SJCRH30 (cell line): ENCODE results near the gene CD7. TPM values are rescaled to one million over a fixed set of nuclear protein-coding genes. Genes with fewer than 3 reads are reported as not detected.

Experiments
- DNase-seq, 2 experiments: peaks; one replicate each; pipeline ENCODE4 v3.0.0-alpha.2; 2015 to 2020
- H3K27ac ChIP-seq: fragments of 250-450 bp; sonication (Bioruptor Pico); 2 replicates; pipeline ENCODE4 v1.5.1; 2020; ENCODE audit warnings: mild to moderate bottlenecking, moderate library complexity
- H3K27me3 ChIP-seq: fragments of 250-450 bp; sonication (Bioruptor Pico); 2 replicates; pipeline ENCODE4 v1.5.1; 2020; ENCODE audit warnings: mild to moderate bottlenecking, moderate library complexity
- H3K36me3 ChIP-seq: fragments of 250-450 bp; sonication (Bioruptor Pico); 2 replicates; pipeline ENCODE4 v1.5.1; 2020; ENCODE audit warnings: mild to moderate bottlenecking, moderate library complexity
- H3K4me1 ChIP-seq: fragments of 250-450 bp; sonication (Bioruptor Pico); 2 replicates; pipeline ENCODE4 v1.5.1; 2020; ENCODE audit warnings: mild to moderate bottlenecking, moderate library complexity
- H3K4me3 ChIP-seq: fragments of 250-450 bp; sonication (Bioruptor Pico); 2 replicates; pipeline ENCODE4 v1.5.1; 2020; ENCODE audit warnings: mild to moderate bottlenecking, moderate library complexity
- H3K9me3 ChIP-seq: fragments of 250-450 bp; sonication (Bioruptor Pico); replicated peaks from 2 replicates; pipeline ENCODE4 v1.5.1; 2020; ENCODE audit warnings: mild to moderate bottlenecking, moderate library complexity
- total RNA-seq: library from RNA; depleted of rRNA; stranded (reverse); fragments of >200 nt; shearing (Covaris generic); gene quantifications from 2 replicates; pipeline ENCODE4 v1.2.3, GENCODE V29; 2014

CD7 gene
- total RNA-seq, 1 experiment from 2014 or later: 4.8 TPM

DNA sequence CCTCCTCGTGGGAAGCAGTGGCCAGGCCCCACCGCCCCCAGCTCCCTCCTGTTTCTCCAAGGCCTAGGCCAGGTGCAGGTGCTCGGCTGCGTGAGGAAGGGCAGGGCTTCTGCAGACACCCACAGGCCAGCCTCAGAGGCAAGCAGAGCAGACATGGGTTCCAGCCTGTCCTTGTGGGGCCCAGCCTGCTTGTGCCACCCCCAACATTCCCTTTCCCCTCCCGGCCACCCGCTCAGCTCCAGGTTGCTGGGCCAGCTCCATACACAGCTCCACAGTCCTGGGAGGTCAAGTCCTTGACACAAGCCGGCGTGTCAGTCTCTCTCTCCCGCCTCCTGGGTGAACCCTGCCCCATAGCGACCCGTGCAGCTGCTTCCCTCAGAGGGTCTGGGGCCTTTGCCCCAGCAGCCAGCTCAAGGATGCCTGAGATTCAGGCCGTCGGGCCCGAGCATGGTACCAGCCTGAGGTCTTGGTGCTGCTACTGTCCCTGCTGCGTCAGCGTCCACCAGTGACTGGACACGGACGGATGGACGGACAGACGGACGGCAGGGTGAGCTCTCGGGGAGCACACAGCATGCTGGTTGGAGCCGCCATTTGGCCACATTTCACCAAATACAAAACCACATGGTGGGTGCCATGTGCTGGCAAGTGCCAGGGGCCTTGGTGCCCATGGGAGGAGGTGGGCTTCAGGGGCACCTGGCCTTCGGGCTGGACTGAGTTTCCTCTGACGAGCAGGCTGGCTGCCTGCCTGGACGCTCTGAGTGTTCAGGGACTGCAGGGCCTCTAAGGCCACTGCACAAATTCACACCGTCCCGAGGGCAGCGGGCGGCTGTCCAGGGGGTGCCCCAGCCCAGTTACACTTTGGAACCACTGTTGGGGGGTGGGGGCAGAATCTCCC is 8.1 kb upstream of the CD7 start:
- Histone ChIP-seq H3K9me3 (no peaks in the 10 kb centered on the region), H3K36me3 (no peaks in the 10 kb centered on the region), H3K27ac (no peak overlapping the region), H3K4me3 (no peak overlapping the region), H3K4me1 (peaks cover 10% of the 10 kb centered on the region), H3K27me3 (peaks cover 31% of the 10 kb centered on the region)
- DNase-seq: no peak

DNA sequence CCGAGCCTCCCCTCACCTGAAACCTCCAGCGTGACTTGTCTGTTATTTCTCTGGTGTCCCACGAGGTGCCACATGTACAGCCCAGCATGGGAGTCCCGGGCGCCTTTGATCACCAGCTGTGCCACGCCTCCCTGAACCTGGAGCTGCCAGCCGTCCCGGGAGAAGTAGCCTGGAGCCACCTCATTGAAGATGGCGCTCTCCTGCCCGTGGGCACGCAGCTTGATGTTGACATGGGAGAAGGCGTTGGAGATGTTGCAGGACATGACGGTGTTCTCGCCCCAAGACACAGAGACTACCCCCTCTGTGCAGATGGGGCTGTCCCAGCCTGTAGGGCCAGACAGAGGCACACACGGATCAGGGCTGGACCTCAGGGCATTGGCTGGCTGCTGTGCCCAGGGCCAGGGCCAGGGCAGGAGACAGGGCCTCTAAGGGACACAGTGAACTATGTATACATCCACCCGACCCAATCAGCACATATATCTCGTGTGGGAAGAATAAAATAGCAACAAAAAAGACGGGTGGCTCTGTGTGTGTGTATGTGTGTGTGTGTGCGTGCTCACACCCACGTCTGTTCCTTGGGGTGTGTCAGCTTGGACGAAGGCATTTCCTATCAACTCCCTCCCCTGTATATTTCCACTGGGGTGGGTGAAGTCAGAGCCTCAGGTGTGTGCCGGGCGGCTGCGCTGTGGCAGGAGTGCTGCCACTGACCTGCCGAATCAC is 7.3 kb upstream of the CD7 start:
- no peak for DNase-seq
- H3K4me1 ChIP-seq: peaks cover 4% of the 10 kb centered on the region
- no peak overlapping the region for H3K4me3 ChIP-seq
- peaks cover 31% of the 10 kb centered on the region for H3K27me3 ChIP-seq
- H3K27ac ChIP-seq: no peak overlapping the region
- no peaks in the 10 kb centered on the region; the same call in 1 of the 2 replicates for H3K9me3 ChIP-seq
- no peaks in the 10 kb centered on the region for H3K36me3 ChIP-seq

DNA sequence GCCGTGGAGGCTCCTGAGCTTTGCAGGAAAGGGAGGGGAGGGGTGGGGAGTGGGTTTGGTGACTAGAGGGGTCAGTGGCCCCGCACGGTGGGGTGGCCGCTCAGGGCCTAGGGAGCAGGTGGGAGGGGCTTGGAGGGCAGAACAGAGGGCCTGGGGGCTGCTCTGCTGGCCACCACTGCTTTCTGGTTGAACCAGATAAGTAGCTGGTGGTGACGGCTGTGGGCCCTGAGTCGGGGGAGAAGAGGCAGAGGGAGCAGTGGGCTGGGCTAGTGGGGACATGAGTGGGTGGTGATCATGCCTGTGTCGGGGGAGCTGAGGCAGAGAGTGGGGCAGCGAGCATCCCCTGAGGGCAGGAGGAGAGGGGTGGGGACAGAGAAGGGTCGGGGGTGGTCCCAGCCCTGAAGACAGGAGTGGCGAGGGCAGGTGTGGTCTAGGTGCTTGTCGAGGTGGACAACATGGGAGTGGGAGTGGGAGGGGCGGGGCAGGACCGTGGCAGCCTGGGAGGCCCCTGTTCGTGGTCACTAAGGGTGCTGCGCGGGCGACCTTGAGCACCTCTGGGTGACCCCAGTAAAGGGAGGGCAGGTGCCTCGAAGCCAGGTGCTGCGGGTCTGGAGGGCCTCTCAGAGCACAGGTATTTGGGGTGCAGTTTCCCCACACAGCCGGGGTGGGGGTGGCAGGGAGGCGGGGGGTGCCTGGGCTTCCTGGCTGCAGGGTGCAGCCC is 6.3 kb upstream of the CD7 start:
- Histone ChIP-seq H3K27ac (no peak overlapping the region), H3K4me3 (no peak overlapping the region), H3K36me3 (no peaks in the 10 kb centered on the region), H3K4me1 (no peaks in the 10 kb centered on the region; the same call in 1 of the 2 replicates), H3K27me3 (peaks cover 31% of the 10 kb centered on the region), H3K9me3 (no peaks in the 10 kb centered on the region; the same call in 1 of the 2 replicates)
- no peak for DNase-seq

DNA sequence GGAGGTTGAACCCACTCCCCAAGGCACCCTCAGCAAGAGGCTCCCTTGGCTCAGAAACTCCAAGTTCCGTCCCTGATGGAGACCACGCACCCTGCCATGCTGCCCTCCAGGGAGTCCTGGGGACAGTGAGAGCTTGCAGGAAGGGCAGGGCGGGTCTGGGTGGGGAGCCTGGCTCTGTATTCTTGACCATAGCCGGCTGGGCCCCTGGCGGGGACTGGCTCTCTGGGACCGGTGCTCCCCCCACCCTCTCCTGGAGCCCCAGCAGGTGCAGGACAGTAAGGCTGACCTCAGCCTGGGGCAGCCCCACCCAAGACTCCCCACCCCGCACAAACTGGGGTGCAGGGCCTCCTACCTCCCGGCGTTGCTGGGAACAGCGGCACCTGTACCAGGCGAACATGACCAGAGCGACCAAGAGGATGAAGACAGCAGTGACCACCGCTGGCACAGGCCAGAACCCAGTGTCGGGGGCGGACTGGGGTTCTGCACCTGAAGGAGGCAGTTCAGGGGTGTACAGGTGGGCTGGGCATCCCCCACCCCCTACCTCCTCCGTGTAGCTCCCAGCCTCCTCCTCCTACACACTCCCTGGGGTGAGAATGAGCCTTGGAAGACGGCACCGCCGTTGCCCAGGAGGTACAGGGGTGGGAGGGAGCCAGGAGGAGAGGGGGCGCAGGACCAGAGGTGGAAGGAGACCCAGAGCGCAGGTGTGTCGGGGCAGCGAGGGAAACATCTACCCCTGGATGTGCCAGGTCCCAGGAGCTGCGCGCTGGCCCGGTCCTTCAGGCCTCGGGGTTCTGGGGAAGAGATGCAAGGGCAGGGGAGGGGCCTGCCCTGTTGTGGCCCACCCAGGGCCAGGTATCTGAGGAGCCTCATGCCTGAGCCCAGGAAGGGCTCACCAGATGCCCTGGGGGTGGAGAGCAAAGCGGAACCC is 5.4 kb upstream of the CD7 start:
- H3K9me3 ChIP-seq: no peaks in the 10 kb centered on the region; the same call in 1 of the 2 replicates
- H3K4me3 ChIP-seq: no peak overlapping the region
- no peaks in the 10 kb centered on the region; the same call in 1 of the 2 replicates for H3K4me1 ChIP-seq
- no peak for DNase-seq
- no peaks in the 10 kb centered on the region for H3K36me3 ChIP-seq
- H3K27ac ChIP-seq: no peak overlapping the region
- H3K27me3 ChIP-seq: peaks cover 31% of the 10 kb centered on the region

DNA sequence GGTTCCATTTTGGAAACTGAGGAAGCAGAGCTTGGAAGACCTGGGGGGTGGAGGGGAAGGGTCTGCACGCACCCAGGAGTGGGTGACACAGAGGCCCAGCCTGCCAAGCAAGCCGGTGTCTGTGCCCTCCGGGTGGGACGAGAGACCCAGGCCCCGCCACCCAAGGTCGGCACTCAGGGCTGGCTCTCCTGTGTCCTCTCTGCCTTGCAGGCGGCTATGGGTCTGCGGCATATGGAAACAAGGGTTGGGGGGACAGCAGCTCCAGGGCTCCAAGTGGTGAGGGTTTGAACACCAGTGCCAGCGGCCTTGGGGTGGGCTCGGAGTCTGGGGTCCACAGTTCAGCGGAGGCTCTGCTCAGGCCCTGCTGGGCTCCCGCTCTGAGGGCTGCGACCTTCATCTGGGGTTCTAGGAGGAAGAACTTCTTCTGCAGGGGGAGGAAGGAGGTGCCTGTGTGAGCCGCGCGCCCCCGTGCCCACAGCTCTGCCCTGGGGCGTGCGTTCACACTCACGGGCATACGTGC is 4.6 kb upstream of the CD7 start:
- Histone ChIP-seq H3K36me3 (no peaks in the 10 kb centered on the region), H3K27ac (no peak overlapping the region), H3K27me3 (peaks cover 28% of the 10 kb centered on the region), H3K4me3 (no peak overlapping the region), H3K9me3 (no peaks in the 10 kb centered on the region; the same call in 1 of the 2 replicates), H3K4me1 (no peaks in the 10 kb centered on the region; the same call in 1 of the 2 replicates)
- DNase-seq: no peak

DNA sequence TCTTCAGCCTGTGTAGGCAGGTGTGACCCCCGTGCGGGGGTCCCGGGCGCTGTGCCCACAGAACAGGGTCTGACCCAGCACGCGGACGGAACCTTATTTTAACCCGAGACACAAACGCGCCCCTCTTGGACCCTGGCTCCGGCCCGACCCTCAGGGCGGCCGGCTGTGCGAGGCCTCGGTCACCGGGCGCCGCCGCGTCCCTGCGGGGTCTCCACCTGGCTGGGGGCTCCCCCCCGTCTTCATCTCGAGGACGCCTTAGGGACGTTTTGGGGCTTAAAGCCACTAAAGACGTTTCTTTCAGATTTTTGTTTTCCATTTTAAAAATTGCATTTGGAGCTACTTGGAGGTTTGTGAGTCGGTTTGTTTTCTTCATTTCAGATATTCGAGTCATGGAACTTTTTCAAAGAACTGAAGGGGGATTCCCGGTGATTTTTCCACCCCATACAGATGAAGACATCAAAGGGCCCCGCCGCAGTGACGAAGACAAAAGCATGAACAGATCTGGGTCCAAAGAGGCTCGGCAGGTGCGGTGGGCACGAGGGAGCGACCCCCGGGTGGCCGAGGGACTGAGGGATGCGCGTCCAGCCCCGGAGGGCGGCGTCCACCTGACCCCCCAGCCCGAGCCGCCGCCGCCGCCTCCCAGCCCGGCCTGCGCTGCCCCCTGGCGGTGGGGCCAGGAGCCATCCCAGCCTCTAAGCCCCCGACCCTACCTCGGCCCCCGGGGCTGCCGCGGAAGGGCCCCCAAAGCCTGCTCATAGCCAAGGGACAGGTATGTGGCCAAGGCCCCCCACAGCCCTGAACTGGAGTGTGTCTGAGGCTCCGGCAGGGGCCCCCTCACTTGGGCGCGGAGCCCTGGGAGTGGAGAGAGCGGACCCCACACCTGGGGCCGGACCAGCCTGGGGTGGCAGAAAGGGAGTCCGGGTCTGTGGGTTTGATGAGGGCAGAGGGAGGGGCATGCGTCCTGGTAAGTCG is 3.8 kb upstream of the CD7 start:
- Histone ChIP-seq H3K9me3 (no peaks in the 10 kb centered on the region; the same call in 1 of the 2 replicates), H3K27me3 (peaks cover 28% of the 10 kb centered on the region), H3K27ac (no peak overlapping the region), H3K36me3 (no peaks in the 10 kb centered on the region), H3K4me3 (no peak overlapping the region), H3K4me1 (no peaks in the 10 kb centered on the region; the same call in 1 of the 2 replicates)
- no peak for DNase-seq

DNA sequence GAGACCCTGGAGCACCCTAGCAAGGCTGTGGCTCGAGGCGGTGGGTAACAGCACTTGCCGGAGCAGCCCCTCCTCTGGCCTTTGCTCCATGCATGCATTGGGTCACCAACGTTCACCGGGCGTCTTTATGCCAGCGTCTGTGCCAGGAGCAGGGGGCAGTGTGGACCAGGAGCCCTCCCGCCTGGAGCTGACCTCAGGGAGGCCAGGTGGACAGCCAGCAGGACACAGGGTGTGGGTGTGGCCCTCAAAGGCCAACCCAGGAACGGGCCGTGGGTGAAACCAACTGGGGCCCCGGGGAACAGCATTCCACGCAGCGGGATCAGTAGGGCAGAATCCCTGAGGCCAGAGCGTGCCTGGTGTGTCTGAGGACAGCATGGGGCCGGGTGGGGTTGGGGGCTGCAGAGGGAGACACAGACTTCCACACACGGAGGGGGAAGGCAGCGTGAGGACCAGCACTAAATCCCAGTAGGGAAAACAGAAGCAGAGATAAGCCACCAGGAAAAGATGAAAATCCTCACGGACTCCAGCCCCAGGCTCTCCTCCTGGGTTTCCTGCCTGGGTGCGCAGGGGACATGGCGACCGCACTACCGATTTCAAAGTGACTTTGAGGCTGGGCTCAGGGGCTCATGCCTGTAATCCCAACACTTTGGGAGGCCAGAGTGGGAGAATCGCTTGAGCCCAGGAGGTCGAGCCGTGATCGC is 2.9 kb upstream of the CD7 start:
- Histone ChIP-seq H3K27me3 (peaks cover 26% of the 10 kb centered on the region), H3K4me3 (no peak overlapping the region), H3K4me1 (peaks cover 5% of the 10 kb centered on the region; the same call in 1 of the 2 replicates), H3K27ac (no peak overlapping the region), H3K36me3 (no peaks in the 10 kb centered on the region), H3K9me3 (no peaks in the 10 kb centered on the region; the same call in 1 of the 2 replicates)
- DNase-seq: no peak

DNA sequence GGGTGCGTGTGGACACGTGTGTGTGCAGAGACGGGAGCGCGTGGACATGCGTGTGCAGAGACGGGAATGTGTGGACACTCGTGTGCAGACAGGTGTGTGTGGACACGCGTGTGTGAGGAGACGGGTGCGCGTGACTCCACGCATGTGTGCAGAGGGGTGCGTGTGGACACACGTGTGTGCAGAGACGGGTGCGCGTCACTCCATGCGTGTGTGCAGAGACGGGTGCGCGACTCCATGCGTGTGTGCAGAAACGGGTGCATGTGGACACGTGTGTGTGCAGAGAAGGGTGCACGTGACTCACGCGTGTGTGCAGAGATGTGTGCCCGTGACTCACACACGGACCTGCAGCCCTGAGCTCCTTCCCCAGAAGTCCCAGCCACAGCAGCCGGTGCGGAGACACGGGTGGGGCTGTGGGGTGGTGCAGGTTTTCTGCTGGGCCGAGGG is 2.2 kb upstream of the CD7 start:
- no peak overlapping the region for H3K27ac ChIP-seq
- H3K27me3 ChIP-seq: peaks cover 20% of the 10 kb centered on the region
- no peaks in the 10 kb centered on the region for H3K36me3 ChIP-seq
- H3K9me3 ChIP-seq: no peaks in the 10 kb centered on the region; the same call in 1 of the 2 replicates
- no peak for DNase-seq
- no peak overlapping the region for H3K4me3 ChIP-seq
- peaks cover 5% of the 10 kb centered on the region; the same call in 1 of the 2 replicates for H3K4me1 ChIP-seq

DNA sequence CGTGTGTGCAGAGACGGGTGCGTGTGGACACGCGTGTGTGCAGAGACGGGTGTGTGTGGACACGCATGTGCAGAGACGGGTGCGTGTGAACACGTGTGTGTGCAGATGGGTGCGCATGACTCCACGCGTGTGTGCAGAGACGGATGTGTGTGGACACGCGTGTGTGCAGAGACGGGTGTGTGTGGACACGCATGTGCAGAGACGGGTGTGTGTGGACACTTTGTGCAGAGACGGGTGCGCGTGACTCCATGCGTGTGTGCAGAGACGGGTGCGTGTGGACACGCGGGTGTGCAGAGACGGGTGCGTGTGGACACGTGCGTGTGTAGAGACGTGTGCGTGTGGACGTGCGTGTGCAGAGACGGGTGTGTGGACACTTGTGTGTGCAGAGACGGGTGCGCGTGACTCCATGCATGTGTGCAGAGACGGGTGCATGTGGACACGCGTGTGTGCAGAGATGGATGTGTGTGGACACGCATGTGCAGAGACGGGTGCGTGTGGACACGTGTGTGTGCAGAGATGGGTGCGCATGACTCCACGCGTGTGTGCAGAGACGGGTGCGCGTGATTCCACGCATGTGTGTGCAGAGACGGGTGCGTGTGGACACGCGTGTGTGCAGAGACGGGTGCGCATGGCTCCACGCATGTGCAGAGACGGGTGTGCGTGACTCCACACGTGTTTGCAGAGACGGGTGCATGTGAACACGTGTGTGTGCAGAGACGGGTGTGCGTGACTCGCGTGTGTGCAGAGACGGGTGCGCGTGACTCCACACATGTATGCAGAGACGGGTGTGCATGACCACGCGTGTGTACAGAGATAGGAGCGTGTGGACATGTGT is 1.6 kb upstream of the CD7 start:
- Histone ChIP-seq H3K9me3 (no peaks in the 10 kb centered on the region; the same call in 1 of the 2 replicates), H3K27me3 (peaks cover 18% of the 10 kb centered on the region), H3K27ac (no peak overlapping the region), H3K4me3 (no peak overlapping the region), H3K4me1 (peaks cover 11% of the 10 kb centered on the region), H3K36me3 (no peaks in the 10 kb centered on the region)
- DNase-seq: no peak

DNA sequence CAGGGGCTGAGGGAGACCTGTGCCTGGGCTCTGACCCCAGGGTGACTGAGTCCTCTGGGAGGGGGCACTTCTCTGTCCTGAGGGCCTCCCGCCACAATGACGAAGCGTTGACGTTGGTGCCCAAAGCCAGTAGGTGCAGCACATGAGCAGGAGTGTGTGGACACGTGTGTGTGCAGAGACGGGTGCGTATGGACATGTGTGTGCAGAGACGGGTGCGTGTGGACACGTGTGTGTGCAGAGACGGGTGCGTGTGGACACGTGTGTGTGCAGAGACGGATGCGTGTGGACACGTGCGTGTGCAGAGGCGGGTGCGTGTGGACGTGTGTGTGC is 726 bp upstream of the CD7 start:
- H3K27ac ChIP-seq: no peak overlapping the region
- no peak overlapping the region for H3K4me3 ChIP-seq
- DNase-seq: no peak
- no peaks in the 10 kb centered on the region; the same call in 1 of the 2 replicates for H3K9me3 ChIP-seq
- H3K36me3 ChIP-seq: no peaks in the 10 kb centered on the region
- peaks cover 19% of the 10 kb centered on the region for H3K4me1 ChIP-seq
- H3K27me3 ChIP-seq: peaks cover 12% of the 10 kb centered on the region

DNA sequence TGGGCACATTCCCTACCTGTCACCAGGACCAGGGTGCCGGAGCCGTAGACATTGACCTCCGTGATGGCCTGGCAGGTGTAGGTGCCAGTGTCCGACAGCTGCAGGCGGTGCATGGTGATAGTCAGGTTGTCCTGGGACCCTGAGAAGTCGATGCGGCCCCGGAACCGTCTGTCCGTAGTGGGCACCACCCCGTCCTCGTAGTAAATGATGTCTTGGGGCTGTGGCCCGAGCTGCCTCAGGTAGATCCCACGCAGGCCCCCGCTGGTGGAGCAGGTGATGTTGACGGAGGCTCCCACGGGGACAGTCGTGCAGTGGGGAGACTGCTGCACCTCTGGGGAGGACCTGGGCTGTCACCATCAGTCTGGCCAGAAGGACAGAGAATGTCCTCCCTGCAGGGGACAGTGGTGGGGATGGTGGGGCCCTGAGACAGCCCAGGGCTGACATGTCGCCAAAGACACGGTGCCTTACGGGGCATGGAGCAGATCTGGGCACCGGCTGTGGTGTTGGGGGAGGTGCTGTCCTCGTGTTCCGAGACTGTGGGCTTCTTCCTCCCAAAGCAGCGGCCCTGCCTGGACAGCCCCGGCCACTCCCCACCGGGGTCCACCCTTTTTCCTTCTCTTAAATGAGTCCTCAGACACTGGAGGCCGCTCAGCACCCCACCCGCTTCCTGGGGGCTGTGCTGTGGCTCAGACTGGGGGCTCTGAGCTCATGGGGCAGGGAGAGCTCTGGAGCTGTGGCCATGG is 586 bp downstream of the CD7 start:
- Histone ChIP-seq H3K4me3 (peak overlapping the region; percentile 27), H3K9me3 (no peaks in the 10 kb centered on the region; the same call in 1 of the 2 replicates), H3K36me3 (no peaks in the 10 kb centered on the region), H3K27ac (no peak overlapping the region; the same call in 1 of the 2 replicates), H3K27me3 (peaks cover 3% of the 10 kb centered on the region; the same call in 1 of the 2 replicates), H3K4me1 (peaks cover 23% of the 10 kb centered on the region)
- DNase-seq: no peak
